ENCODE data around the gene BCL2L2. TPM values are rescaled to one million over a fixed set of nuclear protein-coding genes. Genes with fewer than 3 reads are reported as not detected.

The BCL2L2 gene
- total RNA-seq, 1 donor from 2014 or later, result 17.8 TPM

DNA sequence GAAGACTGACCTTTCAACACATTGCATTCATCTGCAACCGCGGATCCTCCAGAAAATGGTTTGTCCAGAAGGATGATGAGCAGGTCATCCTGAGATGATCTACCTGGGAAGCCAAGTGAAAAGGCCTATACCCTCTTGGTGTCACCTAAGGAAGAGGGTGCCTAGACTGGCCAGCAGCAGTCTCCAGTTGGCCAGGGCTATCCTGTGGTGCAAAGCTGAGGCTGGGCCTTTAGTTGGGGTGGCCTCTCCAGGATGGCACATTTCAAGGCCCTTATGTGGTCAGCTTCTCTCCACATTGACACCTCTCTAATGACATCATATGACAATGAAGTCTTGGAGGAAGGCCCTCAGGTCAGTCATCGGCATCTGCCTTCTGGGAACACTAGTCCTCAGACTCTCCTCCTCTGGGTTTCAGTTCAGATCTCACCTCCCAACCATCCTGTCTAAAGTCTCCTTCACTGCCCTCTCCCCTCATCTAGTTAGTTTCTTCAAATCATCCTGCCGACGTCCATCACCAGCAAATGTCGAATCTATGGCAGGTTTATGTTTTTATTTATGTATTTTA, 49.3 kb downstream of the BCL2L2 start:
- no peak for DNase-seq

GRCh38 chr14:23356662-23357061, 50.0 kb downstream of the BCL2L2 start:
- no peak for DNase-seq

- no peak for DNase-seq
Measured at GRCh38 chr14:23357261-23357660, 50.6 kb downstream of the BCL2L2 start.

DNA sequence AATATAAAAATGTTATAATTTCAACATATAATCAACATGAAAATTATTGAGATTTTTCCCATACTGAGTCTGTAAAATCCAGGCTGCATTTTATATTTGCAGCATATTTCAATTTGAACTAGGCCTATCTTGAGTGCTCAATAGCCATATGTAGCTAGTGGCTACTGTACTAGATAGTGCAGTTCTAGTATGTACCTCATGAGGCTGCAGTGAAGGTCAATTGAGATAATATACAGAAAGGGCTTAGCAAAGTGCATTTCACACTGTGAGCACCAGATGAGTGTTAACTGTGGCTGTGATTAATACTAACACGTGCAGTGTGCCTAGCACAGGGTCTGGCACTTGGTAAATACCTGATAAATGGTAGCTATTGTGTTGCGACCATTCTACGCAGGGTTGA, 51.4 kb downstream of the BCL2L2 start:
- no peak for DNase-seq

DNA sequence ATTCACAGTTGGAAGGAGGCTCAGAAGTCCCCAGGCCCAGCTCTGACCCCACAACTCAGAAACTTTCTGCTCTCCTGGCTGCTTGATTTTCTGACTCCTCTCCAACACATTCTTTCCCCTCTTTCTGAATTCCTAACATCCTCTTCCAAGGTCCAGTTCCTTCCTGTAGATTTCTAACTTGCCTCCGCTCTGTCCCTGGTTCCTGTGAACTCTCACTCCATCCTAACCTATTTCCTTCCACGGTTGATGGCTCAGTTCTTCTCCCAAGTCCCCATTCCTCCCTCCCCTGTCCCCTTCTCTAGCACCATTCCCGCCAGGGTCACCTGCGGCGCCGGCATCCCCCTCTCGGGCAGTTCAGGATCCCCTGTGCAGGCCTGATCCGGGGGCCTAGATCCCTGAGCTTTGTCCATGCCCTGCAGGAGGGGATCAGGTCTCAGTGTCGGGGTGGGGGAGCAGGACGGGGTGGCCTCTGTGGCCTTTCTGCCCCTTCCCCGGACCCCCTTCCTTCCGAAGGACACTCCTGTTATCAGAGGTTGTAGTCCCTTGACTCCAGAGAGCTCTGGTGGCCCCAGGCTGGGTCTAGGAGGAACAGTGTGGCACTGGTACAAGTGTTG, 52.0 kb downstream of the BCL2L2 start:
- DNase-seq, result no peak

DNA sequence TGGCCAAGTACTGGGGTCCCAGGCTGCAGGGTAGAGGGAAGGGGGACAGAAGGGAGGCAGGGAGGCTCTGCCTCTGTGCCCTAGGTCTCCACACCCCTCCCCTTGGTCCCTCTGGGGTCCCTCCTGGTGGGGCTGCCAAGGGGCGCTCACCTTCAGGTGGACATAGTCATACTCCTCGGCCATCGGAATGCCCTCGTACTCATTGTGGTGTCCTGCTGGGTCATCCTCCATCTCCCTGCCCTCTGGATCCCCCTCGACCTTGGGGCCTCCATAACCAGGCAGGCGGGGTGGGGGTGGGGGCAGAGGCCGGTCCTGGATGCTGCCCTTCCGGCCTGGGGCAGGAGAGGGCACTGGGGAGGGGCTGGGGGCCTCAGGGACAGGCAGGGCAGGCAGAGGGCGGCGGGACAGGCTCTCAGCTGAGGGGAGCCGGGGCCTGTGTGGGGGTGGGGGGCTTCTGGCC, 52.6 kb downstream of the BCL2L2 start:
- no peak for DNase-seq

GRCh38 chr14:23359722-23360447, 53.3 kb downstream of the BCL2L2 start:
- DNase-seq, result no peak

GRCh38 chr14:23360496-23360895, 53.9 kb downstream of the BCL2L2 start:
- peak; percentile 19 for DNase-seq

DNA sequence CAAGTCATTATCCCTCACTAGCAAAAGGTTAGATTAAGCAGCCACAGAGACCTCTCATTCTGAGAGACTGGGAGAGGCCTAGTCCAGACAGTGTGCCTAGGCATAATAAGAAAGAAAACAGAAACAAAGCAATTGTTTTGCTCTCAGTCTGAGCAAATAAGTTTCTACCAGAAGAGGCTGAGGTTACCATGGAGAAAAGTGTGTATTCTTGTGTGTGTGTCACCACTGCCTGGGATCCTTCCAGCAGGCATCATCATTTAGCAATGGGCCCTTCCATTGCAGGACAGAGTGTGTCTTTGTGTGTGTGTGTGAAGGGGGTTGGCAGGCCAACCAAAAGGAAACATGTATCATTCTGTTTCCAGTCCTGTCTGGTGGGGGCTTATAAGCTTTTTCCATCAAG, 54.7 kb downstream of the BCL2L2 start:
- DNase-seq, result no peak

Small RNA genes lying within 50 kb of the gene (small RNA-seq; reads per million reads assigned to genes)
- gene RNU6-1046P, result not detected

Other genes with a start within 250 kb of the BCL2L2 start
- 10.3 TPM for gene CDH24, start 249.3 kb upstream of the BCL2L2 start, total RNA-seq
- gene ACIN1, start 211.7 kb upstream of the BCL2L2 start, total RNA-seq, result 67.8 TPM
- gene C14orf119, start 211.3 kb upstream of the BCL2L2 start, total RNA-seq, result 17.9 TPM
- gene CIROP, start 201.8 kb upstream of the BCL2L2 start, total RNA-seq, result not detected
- gene CEBPE, start 187.6 kb upstream of the BCL2L2 start, total RNA-seq, result 0.31 TPM
- gene SLC7A8, start 123.2 kb upstream of the BCL2L2 start, total RNA-seq, result 3.4 TPM
- gene RNF212B, start 68.9 kb upstream of the BCL2L2 start, total RNA-seq, result not detected
- gene HOMEZ, start 20.7 kb upstream of the BCL2L2 start, total RNA-seq, result 2.5 TPM
- 5.8 TPM for gene PPP1R3E, start 4.0 kb upstream of the BCL2L2 start, total RNA-seq
- 59.6 TPM for gene PABPN1, start 14.6 kb downstream of the BCL2L2 start, total RNA-seq
- gene SLC22A17, start 46.1 kb downstream of the BCL2L2 start, total RNA-seq, result 158 TPM
- gene EFS, start 58.3 kb downstream of the BCL2L2 start, total RNA-seq, result 17.5 TPM
- gene IL25, start 66.0 kb downstream of the BCL2L2 start, total RNA-seq, result not detected
- gene CMTM5, start 70.2 kb downstream of the BCL2L2 start, total RNA-seq, result 0.62 TPM
- gene MYH6, start 101.4 kb downstream of the BCL2L2 start, total RNA-seq, result not detected
- gene MYH7, start 128.8 kb downstream of the BCL2L2 start, total RNA-seq, result 0.31 TPM
- 49.1 TPM for gene NGDN, start 162.9 kb downstream of the BCL2L2 start, total RNA-seq
- 1.2 TPM for gene ZFHX2, start 244.9 kb downstream of the BCL2L2 start, total RNA-seq
- 6.9 TPM for gene THTPA, start 249.4 kb downstream of the BCL2L2 start, total RNA-seq

Measured in occipital lobe (tissue), 3 donors.